Retinal pigment epithelial cell (primary cell): ENCODE results near the gene DSCAM.
"Not testable (repeated sequence)": the region's sequence is repeated elsewhere in the genome, so short reads cannot be mapped to it uniquely, and the experiment has no call there.

ENCODE experiments used
- DNase-seq: peaks from one replicate; pipeline ENCODE4 v3.0.0-alpha.2; 2010; ENCODE audit warnings: low read depth
- H3K4me3 ChIP-seq: 2 replicates; pipeline ENCODE4 v1.5.1; 2011; ENCODE audit warnings: mild to moderate bottlenecking, low read length, control low read depth, moderate library complexity
- TF ChIP-seq, protein P1 (sequence below): conservative IDR thresholded peaks from 2 replicates; pipeline ENCODE4 v1.5.1; 2011; ENCODE audit warnings: low read depth, low read length, control low read depth, inconsistent platforms

DSCAM gene

DNA sequence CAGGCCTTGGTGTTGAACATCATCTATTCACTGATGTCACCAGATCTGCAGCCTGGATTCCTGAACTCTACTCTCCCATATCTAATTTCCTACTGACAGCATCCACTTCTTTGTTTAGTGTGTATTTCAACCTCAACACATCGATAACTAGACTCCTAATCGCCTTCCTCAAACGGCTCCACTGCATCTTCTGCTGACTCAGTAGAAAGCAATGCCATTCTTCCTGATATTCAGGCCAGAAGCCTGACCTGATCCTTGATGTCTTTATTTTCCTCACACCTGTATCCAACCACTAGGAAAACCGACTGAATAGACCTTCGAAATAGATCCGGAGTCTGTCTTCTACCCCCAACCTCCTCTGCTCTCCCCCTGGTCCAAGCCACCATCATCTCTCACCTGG, 512.8 kb downstream of the DSCAM start:
- H3K4me3 ChIP-seq: no peak overlapping the region
- TF ChIP-seq, protein P1, sequence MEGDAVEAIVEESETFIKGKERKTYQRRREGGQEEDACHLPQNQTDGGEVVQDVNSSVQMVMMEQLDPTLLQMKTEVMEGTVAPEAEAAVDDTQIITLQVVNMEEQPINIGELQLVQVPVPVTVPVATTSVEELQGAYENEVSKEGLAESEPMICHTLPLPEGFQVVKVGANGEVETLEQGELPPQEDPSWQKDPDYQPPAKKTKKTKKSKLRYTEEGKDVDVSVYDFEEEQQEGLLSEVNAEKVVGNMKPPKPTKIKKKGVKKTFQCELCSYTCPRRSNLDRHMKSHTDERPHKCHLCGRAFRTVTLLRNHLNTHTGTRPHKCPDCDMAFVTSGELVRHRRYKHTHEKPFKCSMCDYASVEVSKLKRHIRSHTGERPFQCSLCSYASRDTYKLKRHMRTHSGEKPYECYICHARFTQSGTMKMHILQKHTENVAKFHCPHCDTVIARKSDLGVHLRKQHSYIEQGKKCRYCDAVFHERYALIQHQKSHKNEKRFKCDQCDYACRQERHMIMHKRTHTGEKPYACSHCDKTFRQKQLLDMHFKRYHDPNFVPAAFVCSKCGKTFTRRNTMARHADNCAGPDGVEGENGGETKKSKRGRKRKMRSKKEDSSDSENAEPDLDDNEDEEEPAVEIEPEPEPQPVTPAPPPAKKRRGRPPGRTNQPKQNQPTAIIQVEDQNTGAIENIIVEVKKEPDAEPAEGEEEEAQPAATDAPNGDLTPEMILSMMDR: no peak
- DNase-seq: no peak

DNA sequence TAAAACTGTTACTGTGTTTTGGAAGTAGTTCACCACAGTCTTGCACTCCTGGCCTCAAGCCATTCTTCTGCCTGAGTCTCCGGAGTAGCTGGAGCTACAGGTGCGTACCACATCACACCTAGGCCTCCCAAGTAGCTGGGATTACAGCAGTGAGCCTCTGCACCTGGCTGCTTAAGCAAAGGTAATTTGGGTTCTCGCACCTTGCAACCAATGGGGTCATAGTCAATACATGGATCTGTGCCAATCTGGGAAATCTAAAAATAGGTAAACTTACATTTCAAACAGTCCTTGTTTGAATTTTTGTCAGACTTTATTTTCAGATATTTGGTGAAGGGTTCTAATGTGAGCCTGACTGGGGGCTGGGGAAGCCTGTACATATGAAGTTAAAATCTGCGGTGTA, 513.2 kb downstream of the DSCAM start:
- TF ChIP-seq, protein P1: no peak
- no peak for DNase-seq
- no peak overlapping the region for H3K4me3 ChIP-seq

DNA sequence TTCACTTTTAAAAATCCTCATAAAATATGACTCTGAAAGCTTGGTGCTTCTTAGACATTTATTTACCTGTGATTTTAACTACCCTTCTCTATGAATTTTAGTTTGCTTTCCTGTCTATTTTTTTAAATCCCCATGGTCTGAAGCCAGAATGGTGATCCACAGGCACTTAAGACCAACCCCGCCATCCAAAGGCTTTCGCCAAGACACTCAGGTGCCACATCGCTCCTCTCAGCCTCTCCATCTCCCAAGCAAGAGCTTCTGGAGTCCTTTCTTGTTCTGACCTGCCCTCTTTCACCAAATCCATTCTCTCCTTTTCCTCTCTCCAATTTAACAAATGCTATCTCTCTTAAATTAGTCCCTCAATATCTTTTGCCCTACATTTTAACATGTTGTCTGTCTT, 515.2 kb downstream of the DSCAM start:
- no peak for DNase-seq
- no peak overlapping the region for H3K4me3 ChIP-seq
- TF ChIP-seq, protein P1: no peak

DNA sequence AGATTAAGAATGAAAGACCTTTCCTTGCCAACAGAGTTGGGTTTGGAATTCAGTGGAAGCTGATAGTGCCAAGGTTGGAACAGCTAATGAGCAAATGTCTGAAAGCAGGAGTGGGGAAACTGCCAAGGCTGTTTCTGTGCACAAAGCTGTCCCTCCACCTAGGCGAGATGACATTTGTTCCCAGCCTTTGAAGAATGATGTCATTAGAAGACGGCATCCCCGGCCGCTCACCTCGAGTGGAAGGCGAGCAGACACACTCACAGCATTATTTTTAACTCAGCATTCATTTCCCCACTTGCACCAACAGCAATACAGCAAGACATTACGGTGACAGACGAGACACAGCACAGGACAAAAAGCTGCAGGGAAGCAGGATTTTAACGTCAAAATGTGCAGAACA, 515.8 kb downstream of the DSCAM start:
- DNase-seq: no peak
- TF ChIP-seq, protein P1: no peak
- H3K4me3 ChIP-seq: no peak overlapping the region

DNA sequence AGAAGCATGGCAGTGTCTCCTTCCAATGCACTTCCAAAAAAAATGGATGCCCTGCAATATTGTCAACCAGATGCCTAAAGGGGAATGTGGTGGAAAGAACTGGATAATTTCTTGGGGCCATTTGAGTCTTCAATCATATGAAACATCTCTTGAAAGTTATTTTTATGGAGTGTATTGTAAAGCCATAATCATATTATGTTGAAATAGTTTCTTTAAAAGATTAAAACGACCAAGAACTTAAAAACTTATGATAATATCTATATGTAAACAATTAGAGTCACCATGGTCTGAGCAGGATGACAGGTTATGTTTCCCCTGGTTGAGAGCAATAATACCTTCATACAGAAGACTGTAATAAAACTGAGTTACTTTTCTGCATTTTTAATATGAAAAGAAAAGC, 522.6 kb downstream of the DSCAM start:
- H3K4me3 ChIP-seq: no peak overlapping the region
- TF ChIP-seq, protein P1: no peak
- DNase-seq: no peak

DNA sequence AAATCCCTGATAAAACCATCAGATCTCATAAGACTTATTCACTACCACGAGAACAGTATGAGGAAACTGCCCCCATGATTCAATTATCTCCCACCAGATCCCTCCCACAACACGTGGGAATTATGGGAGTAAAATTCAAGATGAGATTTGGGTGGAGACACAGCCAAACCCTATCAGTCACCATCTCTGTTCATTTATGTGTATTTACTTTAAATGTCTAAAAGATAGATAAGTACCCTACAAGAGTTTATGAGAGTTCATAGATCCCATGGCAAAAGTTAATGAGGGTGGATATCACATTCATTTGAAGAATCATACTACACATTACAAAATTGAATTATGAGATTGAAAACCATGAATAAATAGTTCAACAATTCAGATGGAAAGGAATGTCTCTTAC, 526.2 kb downstream of the DSCAM start:
- not testable (repeated sequence) for H3K4me3 ChIP-seq, DNase-seq

DNA sequence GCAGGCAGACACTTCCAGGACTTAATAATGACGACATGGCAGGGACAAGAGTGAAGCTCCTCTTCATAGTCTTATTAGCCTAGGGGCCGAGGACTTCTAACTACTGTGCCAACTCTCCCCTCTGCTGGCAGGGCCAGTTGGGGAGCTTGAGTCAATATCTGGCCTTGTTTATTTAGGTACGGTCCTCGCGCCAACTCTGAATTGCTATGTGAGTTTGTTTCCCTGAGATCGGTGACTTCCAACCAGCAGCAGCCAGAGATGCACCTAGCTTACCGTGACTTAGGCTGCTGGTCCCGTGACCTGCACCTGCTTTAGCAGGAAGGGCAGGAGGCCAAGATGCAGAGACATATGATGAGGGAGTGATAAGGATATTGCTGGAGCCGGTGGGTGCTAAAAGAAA, 528.6 kb downstream of the DSCAM start:
- DNase-seq: no peak
- H3K4me3 ChIP-seq: no peak overlapping the region
- TF ChIP-seq, protein P1: no peak

DNA sequence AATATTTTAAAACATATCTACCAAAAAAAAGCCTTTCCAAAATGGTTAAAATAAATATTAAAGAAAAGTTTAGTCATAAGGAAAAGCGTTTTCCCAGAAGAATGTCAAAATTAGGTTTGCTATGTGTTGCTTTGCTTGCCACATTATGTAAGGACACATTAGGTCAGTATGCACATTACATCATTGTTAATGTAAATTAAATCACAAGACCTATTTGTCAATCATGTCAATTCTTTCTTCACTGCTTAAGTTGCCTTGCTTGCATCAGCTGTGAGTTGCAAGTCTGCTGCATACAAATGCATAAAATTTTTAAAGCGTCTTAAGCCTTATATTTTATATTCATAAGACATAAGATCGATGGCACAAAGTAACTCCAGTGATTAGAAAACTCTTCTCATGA, 530.9 kb downstream of the DSCAM start:
- H3K4me3 ChIP-seq: no peak overlapping the region
- DNase-seq: no peak
- TF ChIP-seq, protein P1: no peak
